Measurements from ENCODE around the gene TMEM250. TPM values are rescaled to one million over a fixed set of nuclear protein-coding genes. Genes with fewer than 3 reads are reported as not detected.
A peak's percentile ranks its signal among the peaks of the same experiment; 100 is the strongest.

The TMEM250 gene
- total and polyA plus RNA-seq, 9 of the 15 experiments (the other 6 are each of a cell fraction or from before 2014, with no cell fraction given): 0.32 to 44.6 (median 12.2) TPM

DNA sequence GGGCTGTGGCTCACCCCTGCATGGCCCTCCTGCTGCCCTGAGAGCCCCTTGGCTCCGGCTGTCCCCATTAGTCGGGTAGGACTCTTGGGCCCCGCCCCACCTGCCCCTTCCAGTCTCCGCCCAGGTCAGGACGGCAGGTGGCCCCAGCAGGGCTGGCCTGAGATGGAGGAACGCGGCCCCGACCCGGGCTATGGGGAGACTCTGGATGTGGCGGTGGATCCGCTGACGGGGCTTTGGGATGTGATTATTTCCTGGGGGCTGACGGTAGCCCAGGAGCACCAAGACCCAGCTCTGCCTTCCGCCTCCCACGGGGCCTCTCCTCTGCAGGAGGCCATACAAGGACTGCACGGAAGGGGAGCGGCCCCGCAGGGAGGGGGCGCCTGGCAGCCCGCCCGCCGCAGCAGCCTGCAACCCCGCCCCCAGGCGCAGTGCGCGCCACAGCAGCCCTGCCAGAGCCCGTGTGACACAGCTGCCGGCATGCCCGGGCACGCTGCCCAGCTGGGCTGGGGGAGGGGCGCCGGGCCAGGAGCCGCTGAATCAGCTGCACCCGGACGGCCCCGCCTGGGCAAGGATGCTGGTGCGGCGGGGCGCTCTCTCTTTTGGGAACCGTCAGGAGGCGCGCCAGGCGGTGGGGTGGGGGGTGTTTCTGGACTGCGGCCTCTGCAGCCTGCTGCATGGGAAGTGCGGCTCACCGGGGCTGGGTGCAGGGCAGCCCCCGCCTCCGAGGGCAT is 9.2 kb downstream of the TMEM250 start (continued):
- no peak for TF ChIP-seq NFXL1 (CRISPR knock-in tag; IDR thresholded peaks at IDR 0.05)
- peak; percentile 96 for TF ChIP-seq HNRNPK (IDR thresholded peaks at IDR 0.05; ENCODE audit: low read depth, low read length, poor library complexity, severe bottlenecking)
- TF ChIP-seq, protein P1, sequence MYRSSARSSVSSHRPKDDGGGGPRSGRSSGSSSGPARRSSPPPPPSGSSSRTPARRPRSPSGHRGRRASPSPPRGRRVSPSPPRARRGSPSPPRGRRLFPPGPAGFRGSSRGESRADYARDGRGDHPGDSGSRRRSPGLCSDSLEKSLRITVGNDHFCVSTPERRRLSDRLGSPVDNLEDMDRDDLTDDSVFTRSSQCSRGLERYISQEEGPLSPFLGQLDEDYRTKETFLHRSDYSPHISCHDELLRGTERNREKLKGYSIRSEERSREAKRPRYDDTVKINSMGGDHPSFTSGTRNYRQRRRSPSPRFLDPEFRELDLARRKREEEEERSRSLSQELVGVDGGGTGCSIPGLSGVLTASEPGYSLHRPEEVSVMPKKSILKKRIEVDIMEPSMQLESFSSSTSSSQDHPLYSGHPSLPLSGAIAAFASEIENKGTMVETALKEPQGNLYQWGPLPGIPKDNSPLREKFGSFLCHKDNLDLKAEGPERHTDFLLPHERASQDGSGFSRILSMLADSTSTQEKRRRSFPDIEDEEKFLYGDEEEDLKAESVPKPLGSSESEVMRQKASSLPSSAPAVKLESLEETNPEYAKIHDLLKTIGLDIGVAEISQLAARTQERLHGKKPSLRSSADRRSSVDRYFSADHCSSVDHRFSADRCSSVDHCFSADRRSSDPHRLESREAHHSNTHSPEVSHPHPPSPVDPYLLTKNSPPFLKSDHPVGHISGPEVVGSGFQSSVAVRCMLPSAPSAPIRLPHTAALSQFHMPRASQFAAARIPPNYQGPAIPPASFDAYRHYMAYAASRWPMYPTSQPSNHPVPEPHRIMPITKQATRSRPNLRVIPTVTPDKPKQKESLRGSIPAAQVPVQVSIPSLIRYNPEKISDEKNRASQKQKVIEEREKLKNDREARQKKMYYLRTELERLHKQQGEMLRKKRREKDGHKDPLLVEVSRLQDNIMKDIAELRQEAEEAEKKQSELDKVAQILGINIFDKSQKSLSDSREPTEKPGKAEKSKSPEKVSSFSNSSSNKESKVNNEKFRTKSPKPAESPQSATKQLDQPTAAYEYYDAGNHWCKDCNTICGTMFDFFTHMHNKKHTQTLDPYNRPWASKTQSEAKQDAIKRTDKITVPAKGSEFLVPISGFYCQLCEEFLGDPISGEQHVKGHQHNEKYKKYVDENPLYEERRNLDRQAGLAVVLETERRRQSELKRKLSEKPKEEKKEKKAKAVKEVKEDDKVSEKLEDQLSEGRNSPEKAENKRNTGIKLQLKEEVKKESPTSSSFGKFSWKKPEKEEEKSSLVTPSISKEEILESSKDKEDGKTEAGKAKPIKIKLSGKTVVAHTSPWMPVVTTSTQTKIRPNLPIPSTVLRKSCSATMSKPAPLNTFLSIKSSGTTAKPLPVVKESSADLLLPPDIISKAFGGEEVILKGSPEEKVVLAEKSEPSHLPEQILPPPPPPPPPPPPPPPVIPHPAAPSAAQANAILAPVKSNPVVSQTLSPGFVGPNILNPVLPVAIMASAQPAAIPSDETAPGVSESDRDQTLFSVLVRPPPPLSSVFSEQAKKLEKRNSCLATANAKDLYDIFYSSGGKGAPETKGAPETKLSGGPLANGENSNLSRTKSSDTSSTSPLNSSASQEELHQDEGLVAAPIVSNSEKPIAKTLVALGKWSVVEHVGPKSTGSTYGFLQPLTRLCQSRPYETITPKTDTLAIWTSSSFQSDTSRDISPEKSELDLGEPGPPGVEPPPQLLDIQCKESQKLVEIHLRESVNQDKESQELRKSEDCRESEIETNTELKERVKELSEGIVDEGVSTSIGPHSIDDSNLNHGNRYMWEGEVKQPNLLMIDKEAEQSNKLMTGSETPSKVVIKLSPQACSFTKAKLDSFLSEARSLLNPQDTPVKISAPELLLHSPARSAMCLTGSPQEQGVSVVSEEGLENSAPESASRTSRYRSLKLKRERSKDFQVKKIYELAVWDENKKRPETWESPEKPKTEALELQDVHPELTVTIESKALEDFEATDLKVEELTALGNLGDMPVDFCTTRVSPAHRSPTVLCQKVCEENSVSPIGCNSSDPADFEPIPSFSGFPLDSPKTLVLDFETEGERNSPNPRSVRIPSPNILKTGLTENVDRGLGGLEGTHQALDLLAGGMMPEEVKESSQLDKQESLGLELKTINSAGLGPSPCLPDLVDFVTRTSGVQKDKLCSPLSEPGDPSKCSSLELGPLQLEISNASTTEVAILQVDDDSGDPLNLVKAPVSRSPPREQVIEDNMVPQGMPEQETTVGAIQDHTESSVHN (IDR thresholded peaks at IDR 0.05; ENCODE audit: borderline replicate concordance in 1 of 2, low read depth in 1 of 2): no peak
- TF ChIP-seq SAFB2 (IDR thresholded peaks at IDR 0.05; ENCODE audit: borderline replicate concordance, low read depth, low read length, severe bottlenecking): no peak
- TF ChIP-seq NFIC (IDR thresholded peaks at IDR 0.05): peak; percentile 93
- TF ChIP-seq, protein P2, sequence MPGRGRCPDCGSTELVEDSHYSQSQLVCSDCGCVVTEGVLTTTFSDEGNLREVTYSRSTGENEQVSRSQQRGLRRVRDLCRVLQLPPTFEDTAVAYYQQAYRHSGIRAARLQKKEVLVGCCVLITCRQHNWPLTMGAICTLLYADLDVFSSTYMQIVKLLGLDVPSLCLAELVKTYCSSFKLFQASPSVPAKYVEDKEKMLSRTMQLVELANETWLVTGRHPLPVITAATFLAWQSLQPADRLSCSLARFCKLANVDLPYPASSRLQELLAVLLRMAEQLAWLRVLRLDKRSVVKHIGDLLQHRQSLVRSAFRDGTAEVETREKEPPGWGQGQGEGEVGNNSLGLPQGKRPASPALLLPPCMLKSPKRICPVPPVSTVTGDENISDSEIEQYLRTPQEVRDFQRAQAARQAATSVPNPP (IDR thresholded peaks at IDR 0.05; ENCODE audit: borderline replicate concordance, insufficient read depth, insufficient read length): no peak
- peak; percentile 39 for TF ChIP-seq RBM22 (IDR thresholded peaks at IDR 0.05; ENCODE audit: low read depth, low read length, poor library complexity, severe bottlenecking)
- no peak for TF ChIP-seq CHD4 (IDR thresholded peaks at IDR 0.05; ENCODE audit: insufficient read depth, insufficient replicate concordance, low read depth, low read length, poor library complexity, severe bottlenecking)
- TF ChIP-seq, protein P3, sequence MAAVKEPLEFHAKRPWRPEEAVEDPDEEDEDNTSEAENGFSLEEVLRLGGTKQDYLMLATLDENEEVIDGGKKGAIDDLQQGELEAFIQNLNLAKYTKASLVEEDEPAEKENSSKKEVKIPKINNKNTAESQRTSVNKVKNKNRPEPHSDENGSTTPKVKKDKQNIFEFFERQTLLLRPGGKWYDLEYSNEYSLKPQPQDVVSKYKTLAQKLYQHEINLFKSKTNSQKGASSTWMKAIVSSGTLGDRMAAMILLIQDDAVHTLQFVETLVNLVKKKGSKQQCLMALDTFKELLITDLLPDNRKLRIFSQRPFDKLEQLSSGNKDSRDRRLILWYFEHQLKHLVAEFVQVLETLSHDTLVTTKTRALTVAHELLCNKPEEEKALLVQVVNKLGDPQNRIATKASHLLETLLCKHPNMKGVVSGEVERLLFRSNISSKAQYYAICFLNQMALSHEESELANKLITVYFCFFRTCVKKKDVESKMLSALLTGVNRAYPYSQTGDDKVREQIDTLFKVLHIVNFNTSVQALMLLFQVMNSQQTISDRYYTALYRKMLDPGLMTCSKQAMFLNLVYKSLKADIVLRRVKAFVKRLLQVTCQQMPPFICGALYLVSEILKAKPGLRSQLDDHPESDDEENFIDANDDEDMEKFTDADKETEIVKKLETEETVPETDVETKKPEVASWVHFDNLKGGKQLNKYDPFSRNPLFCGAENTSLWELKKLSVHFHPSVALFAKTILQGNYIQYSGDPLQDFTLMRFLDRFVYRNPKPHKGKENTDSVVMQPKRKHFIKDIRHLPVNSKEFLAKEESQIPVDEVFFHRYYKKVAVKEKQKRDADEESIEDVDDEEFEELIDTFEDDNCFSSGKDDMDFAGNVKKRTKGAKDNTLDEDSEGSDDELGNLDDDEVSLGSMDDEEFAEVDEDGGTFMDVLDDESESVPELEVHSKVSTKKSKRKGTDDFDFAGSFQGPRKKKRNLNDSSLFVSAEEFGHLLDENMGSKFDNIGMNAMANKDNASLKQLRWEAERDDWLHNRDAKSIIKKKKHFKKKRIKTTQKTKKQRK (IDR thresholded peaks at IDR 0.05; ENCODE audit: borderline replicate concordance, low read depth, low read length): no peak
- no peak for TF ChIP-seq ZNF695 (CRISPR knock-in tag; IDR thresholded peaks at IDR 0.05)
- TF ChIP-seq HDAC1 (IDR thresholded peaks at IDR 0.05): peak in 1 of 2 experiments; percentile 36; a peak in 1 of 4 replicates
